GM12891 (cell line): Measurements from ENCODE around the gene CDC45.

Source experiments
- DNase-seq: peaks from one replicate; pipeline ENCODE4 v3.0.0; 2011; ENCODE audit warnings: low spot score; ENCODE audit not compliant: insufficient read length
- FAIRE-seq: peaks from 2 replicates; lab custom pipeline; 2011; peaks lifted over from hg19 to GRCh38; lab: Jason Lieb, UNC
- PAX5 ChIP-seq: IDR thresholded peaks from 2 replicates; pipeline ENCODE4 v1.6.1; 2011; ENCODE audit warnings: low read length, moderate library complexity, mild to moderate bottlenecking; ENCODE audit not compliant: insufficient read depth, severe bottlenecking
- POLR2A ChIP-seq: IDR thresholded peaks from 2 replicates; pipeline ENCODE4 v1.6.1; 2011; ENCODE audit warnings: low read depth, low read length, control low read depth
- POLR2AphosphoS5 ChIP-seq: IDR thresholded peaks from 2 replicates; pipeline ENCODE4 v1.6.1; 2011; ENCODE audit warnings: low read depth, low read length, control low read depth
- POU2F2 ChIP-seq: IDR thresholded peaks from 2 replicates; pipeline ENCODE4 v1.6.1; 2011; ENCODE audit warnings: low read depth, mild to moderate bottlenecking, control low read depth, low read length, moderate library complexity
- SPI1 ChIP-seq: IDR thresholded peaks from 2 replicates; pipeline ENCODE4 v1.6.1; 2011; ENCODE audit warnings: low read depth, low read length, control low read depth
- TAF1 ChIP-seq: IDR thresholded peaks from 2 replicates; pipeline ENCODE4 v1.6.1; 2011; ENCODE audit warnings: low read depth, low read length, control low read depth

The CDC45 gene

DNA sequence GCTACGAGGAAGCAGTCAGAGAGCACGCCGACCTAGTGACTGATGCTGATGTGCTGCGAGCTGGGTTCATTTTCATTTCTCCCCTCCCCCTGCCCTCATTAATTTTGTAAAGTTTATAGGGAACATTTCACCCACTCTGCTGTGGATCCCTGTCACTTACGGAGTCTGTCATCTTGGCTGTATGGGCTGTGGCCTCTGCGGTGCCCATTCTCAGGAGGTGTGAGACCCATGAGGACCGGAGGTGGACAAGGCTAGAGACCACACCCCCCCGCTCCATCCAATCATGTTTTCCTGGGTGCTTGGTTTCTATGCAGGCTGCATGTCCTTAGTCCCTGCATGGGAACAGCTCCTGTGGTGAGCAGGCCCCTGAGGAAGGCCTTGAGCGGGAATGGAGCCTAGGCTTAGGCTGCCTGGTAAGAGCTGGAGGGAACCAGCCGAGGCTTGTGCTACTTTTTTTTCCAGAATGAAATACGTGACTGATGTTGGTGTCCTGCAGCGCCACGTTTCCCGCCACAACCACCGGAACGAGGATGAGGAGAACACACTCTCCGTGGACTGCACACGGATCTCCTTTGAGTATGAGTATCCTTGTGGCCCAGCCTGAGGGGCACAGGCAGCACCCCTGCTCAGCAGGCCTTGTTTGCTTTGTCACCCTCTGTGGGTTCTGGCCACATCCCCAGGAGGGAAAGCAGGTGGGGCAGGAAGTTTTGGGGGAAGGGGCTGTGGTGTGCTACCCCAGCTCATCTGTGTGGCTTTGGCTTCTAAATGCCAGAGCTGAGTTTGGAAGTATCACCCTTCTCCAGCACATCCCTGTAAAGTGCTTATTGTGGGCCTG lies 25.4 kb downstream of the CDC45 start:
- no peak for TF ChIP-seq TAF1
- DNase-seq (no peak), FAIRE-seq (no peak)

DNA sequence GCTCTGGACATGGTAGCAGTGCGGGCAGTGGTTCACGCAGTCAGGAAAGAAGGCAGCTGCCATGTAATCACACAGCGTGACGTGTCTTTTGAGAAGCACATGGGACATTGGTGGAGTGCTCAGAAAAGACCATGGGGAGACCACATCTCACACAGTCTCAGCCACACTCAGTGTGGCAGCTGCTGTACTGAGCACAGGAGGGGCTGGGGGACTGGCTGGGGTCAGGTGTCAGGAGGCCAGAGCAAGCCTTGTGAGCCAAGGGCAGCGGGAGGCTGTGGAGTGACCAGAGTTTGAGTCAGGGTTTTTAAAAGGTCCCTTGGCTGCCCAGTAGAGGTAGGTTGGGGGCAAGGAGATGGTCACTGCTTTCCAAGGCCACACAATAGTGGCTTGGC lies 26.0 kb downstream of the CDC45 start:
- DNase-seq (no peak), FAIRE-seq (no peak)
- TF ChIP-seq POU2F2 (no peak), POLR2A (no peak), POLR2AphosphoS5 (no peak), SPI1 (no peak), TAF1 (no peak), PAX5 (no peak)

DNA sequence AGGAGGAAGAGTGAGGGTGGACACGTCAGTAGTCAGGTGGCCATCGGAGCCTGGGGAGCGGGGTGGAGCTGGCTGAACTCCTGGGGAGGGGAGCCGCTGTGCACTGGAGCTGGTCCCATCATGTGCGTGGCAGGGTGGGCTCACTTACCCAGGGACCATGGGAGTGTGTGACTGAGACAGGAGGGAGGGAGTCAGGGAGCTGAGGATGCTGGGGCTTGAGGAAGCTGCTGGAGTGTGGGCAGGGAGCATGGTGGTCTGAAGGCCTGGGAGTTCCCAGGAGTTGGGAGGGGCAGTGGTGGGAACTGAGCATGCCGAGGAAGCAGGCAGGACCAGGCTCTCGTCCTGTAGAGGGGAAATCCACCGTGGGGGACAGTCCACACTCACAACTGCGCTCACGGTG lies 26.5 kb downstream of the CDC45 start:
- DNase-seq, result no peak
- FAIRE-seq, result no peak
- TF ChIP-seq POU2F2 (no peak), POLR2A (no peak), TAF1 (no peak), POLR2AphosphoS5 (no peak), PAX5 (no peak), SPI1 (no peak)

DNA sequence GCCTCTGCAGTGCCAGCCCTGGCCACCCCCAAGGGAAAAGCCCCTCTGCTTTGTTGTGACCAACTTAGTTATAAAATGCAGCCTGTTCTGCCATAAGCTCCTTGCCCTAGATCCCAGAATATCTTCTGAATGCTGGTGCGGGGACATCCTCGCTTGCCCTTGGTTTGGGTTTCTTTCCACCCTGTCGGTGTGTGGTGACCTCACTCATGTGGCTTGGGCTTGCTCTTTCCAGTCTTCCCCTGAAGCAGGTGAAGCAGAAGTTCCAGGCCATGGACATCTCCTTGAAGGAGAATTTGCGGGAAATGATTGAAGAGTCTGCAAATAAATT lies 27.8 kb downstream of the CDC45 start:
- no peak for FAIRE-seq
- TF ChIP-seq SPI1 (no peak), POLR2AphosphoS5 (no peak)
- no peak for DNase-seq

DNA sequence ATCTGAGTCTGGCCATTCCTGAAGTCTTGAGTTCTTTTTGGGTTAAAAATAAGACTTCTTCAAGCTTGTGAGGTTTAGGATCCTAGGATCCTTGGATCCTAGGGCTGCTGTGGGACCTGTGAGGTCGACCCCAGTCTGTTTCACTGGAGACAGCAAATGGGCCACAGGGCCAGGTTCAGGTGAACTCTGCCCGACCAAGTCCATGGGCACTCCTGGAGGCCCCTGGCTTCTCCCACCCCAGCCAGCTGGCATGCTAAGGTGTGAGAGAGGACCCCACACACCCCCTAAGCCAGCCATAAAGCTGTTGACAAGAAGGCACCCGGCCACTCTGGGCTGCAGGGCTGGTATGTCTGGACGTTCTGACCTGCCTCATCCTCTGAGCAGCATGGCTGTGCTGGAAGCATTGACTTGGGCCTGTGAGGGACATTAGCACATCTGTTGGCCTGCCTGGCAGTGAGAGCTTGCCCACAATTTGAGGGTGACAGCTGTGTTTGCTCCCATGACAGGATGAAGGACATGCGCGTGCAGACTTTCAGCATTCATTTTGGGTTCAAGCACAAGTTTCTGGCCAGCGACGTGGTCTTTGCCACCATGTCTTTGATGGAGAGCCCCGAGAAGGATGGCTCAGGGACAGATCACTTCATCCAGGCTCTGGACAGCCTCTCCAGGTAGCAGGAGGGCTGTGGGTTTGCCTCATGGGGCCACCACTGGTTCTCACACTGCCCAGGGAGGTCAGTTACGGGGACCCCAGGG lies 28.5 kb downstream of the CDC45 start:
- no peak for FAIRE-seq
- no peak for TF ChIP-seq POLR2A
- TF ChIP-seq PAX5, result no peak
- no peak for TF ChIP-seq TAF1
- TF ChIP-seq POLR2AphosphoS5, result no peak
- TF ChIP-seq SPI1, result no peak
- TF ChIP-seq POU2F2, result no peak

DNA sequence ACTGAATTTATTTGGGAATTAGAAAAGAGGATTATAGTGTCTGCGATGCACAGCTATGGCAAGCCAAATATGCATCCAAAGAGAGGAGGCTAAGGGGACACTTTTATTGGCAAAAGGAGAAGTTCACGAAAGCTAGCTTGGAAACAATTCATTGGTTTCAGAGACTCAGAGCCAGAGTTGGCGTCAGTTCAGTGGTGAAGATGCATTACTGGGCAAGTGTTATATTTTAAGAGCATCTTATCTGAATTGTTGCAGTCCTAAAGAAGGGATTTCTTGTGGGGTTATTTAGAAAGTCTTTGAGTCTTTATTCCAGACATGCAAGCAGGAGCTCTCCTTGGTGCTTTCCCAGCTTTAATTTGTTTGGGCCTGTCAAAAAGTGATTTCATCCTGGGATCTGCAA lies 29.5 kb downstream of the CDC45 start:
- TF ChIP-seq PAX5, result no peak
- no peak for TF ChIP-seq SPI1
- TF ChIP-seq POLR2AphosphoS5, result no peak
- TF ChIP-seq TAF1, result no peak
- TF ChIP-seq POU2F2, result no peak
- no peak for TF ChIP-seq POLR2A
- no peak for DNase-seq
- no peak for FAIRE-seq

More for the DNA sequence above, 28.5 kb downstream of the CDC45 start:
- no peak for DNase-seq

DNA sequence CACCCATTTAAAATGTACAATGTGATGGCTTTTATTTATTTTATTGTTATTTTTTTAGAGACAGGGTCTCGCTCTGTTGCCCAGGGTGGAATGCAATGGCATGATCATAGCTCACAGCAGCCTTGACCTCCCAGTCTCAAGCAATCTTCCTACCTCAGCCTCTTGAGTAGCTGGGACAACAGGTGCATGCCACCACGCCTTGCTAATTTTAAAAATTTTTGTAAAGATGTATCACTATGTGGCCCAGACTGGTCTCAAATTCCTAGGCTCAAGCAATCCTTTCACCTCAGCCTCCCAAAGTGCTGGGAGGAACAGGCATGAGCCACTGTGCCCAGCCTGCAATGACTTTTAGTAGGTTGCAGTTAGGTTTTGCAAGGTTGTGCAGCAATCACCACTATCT lies 30.2 kb downstream of the CDC45 start:
- FAIRE-seq, result no peak
- no peak for TF ChIP-seq POU2F2
- no peak for TF ChIP-seq PAX5
- TF ChIP-seq TAF1, result no peak
- no peak for TF ChIP-seq SPI1
- no peak for TF ChIP-seq POLR2A
- no peak for TF ChIP-seq POLR2AphosphoS5
- DNase-seq, result no peak

DNA sequence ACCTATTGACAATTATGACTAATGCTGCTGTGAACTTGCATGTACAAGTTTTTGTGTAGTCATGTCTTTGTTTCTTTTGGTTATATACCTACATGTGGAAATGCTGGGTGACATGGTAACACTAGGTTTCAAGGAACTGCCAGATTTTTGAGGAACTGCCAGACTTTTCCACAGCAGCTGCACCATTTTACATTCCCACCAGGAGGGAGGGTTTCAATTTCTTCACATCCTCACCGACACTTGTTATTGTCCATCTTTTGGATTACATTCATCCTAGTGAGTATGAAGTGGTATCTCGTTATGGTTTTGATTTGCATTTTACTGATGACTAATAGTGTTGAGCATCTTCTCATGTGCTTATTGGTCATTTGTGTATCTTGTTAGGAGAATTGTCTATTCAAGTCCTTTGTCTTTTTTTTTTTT lies 31.2 kb downstream of the CDC45 start:
- FAIRE-seq (no peak), DNase-seq (no peak)
- TF ChIP-seq PAX5 (no peak), SPI1 (no peak), TAF1 (no peak), POLR2A (no peak), POLR2AphosphoS5 (no peak), POU2F2 (no peak)

DNA sequence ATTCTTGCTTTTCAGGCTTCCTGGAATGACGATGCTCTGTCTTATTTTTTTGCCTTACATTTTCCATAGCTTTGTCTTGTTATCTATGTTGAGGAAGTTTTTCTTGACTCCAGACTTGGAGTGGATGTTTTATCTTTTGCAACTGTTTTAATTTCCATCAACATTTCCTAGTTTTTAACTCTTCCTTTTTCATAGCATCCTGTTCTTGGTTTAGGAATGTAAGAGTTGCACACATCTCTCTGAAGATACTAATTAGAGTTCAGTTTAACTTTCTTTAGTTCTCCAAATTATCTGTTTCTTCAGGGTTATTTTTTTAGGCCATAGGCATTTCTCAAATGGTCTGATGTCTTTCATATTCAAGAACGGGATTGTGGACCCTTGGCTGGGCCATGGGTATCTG lies 34.1 kb downstream of the CDC45 start:
- no peak for FAIRE-seq
- TF ChIP-seq SPI1 (no peak), POU2F2 (no peak), POLR2AphosphoS5 (no peak), TAF1 (no peak), PAX5 (no peak), POLR2A (no peak)
- DNase-seq, result no peak
